H1 (cell line): Measurements from ENCODE around the gene TAS2R39.

ENCODE experiments used
- CBX8 ChIP-seq: fragments of 300-800, 300-1000 bp; sonication (generic); IDR thresholded peaks from 2 replicates; pipeline ENCODE4 v1.7.1; 2016; ENCODE audit warnings: low read depth, low read length, borderline replicate concordance
- CHD2 ChIP-seq: IDR thresholded peaks from 2 replicates; pipeline ENCODE4 v1.6.1; 2012; ENCODE audit warnings: low read length, improper control_type of control experiment
- CREB1 ChIP-seq: IDR thresholded peaks from 2 replicates; pipeline ENCODE4 v1.6.1; 2012; ENCODE audit warnings: inconsistent platforms
- CTCF ChIP-seq, 3 experiments: IDR thresholded peaks; 1 replicate in 2 of 3; 2 replicates in 1 of 3; pipeline versions ENCODE4 v1.5.1 to v1.6.1; 2011; ENCODE audit warnings: low read length in 3 of 3, mild to moderate bottlenecking in 3 of 3, inconsistent platforms in 2 of 3, low read depth in 1 of 3, moderate library complexity in 1 of 3; ENCODE audit not compliant: insufficient read depth in 1 of 3; ENCODE audit errors: control extremely low read depth in 1 of 3
- HDAC2 ChIP-seq, 2 experiments: fragments of 300-600 bp in 1 of 2; sonication (generic) in 1 of 2; IDR thresholded peaks; 2 replicates each; pipeline ENCODE4 v1.6.1; 2011 to 2012; ENCODE audit warnings: low read depth in 2 of 2, low read length in 2 of 2, mild to moderate bottlenecking in 2 of 2, moderate library complexity in 2 of 2, borderline replicate concordance in 1 of 2, inconsistent platforms in 1 of 2
- SAP30 ChIP-seq: fragments of 300-600 bp; sonication (generic); IDR thresholded peaks from 2 replicates; pipeline ENCODE4 v1.7.1; 2012; ENCODE audit warnings: low read length, moderate library complexity, mild to moderate bottlenecking, inconsistent platforms; ENCODE audit not compliant: insufficient read depth, insufficient replicate concordance
- SIN3A ChIP-seq, 2 experiments: IDR thresholded peaks in 1 of 2; conservative IDR thresholded peaks in 1 of 2; 2 replicates each; pipeline ENCODE4 v1.6.1; 2011 to 2012; ENCODE audit warnings: low read length in 2 of 2, improper control_type of control experiment in 1 of 2, low read depth in 1 of 2, mild to moderate bottlenecking in 1 of 2
- SUZ12 ChIP-seq: fragments of 200-600 bp; sonication (generic); IDR thresholded peaks from 2 replicates; pipeline ENCODE4 v1.6.1; 2012; ENCODE audit warnings: mild to moderate bottlenecking, inconsistent platforms, low read length, moderate library complexity, mixed read lengths
- ZNF274 ChIP-seq: IDR thresholded peaks from 2 replicates; pipeline ENCODE4 v1.7.0; 2012; ENCODE audit warnings: low read length, borderline replicate concordance; ENCODE audit errors: extremely low read depth

- no peak for TF ChIP-seq SUZ12
- no peak for TF ChIP-seq CTCF (IDR thresholded peaks at IDR 0.05; ENCODE audit: control extremely low read depth in 1 of 3, insufficient read depth in 1 of 3, low read depth in 1 of 3, low read length in 3 of 3)
- no peak for TF ChIP-seq CREB1
- TF ChIP-seq SIN3A (conservative IDR thresholded peaks at IDR 0.05 in 1 of 2, IDR thresholded peaks at IDR 0.05 in 1 of 2; ENCODE audit: low read depth in 1 of 2, low read length in 2 of 2): no peak
- TF ChIP-seq SAP30: no peak
- no peak for TF ChIP-seq CHD2
- TF ChIP-seq HDAC2 (IDR thresholded peaks at IDR 0.05; ENCODE audit: borderline replicate concordance in 1 of 2, low read depth in 2 of 2, low read length in 2 of 2): no peak
- TF ChIP-seq ZNF274: no peak
- no peak for TF ChIP-seq CBX8
Measured at GRCh38 chr7:143221286-143221685, 38.1 kb downstream of the TAS2R39 start.
